Stimulated activated naive CD8-positive, alpha-beta T cell treated with anti-CD3 and anti-CD28 coated beads, Interleukin-15, Interleukin-2, amounts not matched to agents 100 ng/mL and 50 ng/mL, for 24 hours (primary cell): Measurements from ENCODE around the gene PCBP3.

Experiments used
- H3K27ac Mint-ChIP-seq: one replicate; pipeline ENCODE4 v1.8.0; 2021; ENCODE audit warnings: mild to moderate bottlenecking, mixed read lengths
- H3K27me3 Mint-ChIP-seq: one replicate; pipeline ENCODE4 v1.8.0; 2021; ENCODE audit warnings: mixed read lengths
- H3K36me3 Mint-ChIP-seq: one replicate; pipeline ENCODE4 v1.8.0; 2021; ENCODE audit warnings: low read depth, mixed read lengths
- H3K4me1 Mint-ChIP-seq: one replicate; pipeline ENCODE4 v1.8.0; 2021; ENCODE audit warnings: low read depth, mixed read lengths
- H3K4me3 Mint-ChIP-seq: one replicate; pipeline ENCODE4 v1.8.0; 2021; ENCODE audit warnings: mild to moderate bottlenecking, mixed read lengths
- H3K9me3 Mint-ChIP-seq: one replicate; pipeline ENCODE4 v1.8.0; 2021; ENCODE audit warnings: mixed read lengths

Gene PCBP3

GRCh38 chr21:45870851-45871615 lies 227.5 kb downstream of the PCBP3 start:
- Mint-ChIP-seq H3K27ac (no peak overlapping the region), H3K4me1 (no peaks in the 10 kb centered on the region), H3K36me3 (no peaks in the 10 kb centered on the region), H3K9me3 (no peaks in the 10 kb centered on the region), H3K4me3 (no peak overlapping the region), H3K27me3 (peaks cover 3% of the 10 kb centered on the region)

- Mint-ChIP-seq H3K9me3 (no peaks in the 10 kb centered on the region), H3K27me3 (peaks cover 3% of the 10 kb centered on the region), H3K36me3 (no peaks in the 10 kb centered on the region), H3K4me1 (no peaks in the 10 kb centered on the region), H3K4me3 (no peak overlapping the region), H3K27ac (no peak overlapping the region)
These were observed 228.2 kb downstream of the PCBP3 start for GRCh38 chr21:45871616-45872236.

GRCh38 chr21:45872471-45872870 lies 228.9 kb downstream of the PCBP3 start:
- Mint-ChIP-seq H3K9me3 (no peaks in the 10 kb centered on the region), H3K4me3 (no peak overlapping the region), H3K4me1 (no peaks in the 10 kb centered on the region), H3K36me3 (no peaks in the 10 kb centered on the region), H3K27ac (no peak overlapping the region), H3K27me3 (peaks cover 2% of the 10 kb centered on the region)

- Mint-ChIP-seq H3K27me3 (no peaks in the 10 kb centered on the region), H3K27ac (no peak overlapping the region), H3K36me3 (no peaks in the 10 kb centered on the region), H3K4me1 (no peaks in the 10 kb centered on the region), H3K4me3 (no peak overlapping the region), H3K9me3 (no peaks in the 10 kb centered on the region)
These were observed 229.4 kb downstream of the PCBP3 start for GRCh38 chr21:45872902-45873301.

GRCh38 chr21:45873418-45873817 lies 229.9 kb downstream of the PCBP3 start:
- H3K4me1 Mint-ChIP-seq, result no peaks in the 10 kb centered on the region
- H3K27me3 Mint-ChIP-seq, result peaks cover under 1% of the 10 kb centered on the region
- H3K36me3 Mint-ChIP-seq, result no peaks in the 10 kb centered on the region
- no peaks in the 10 kb centered on the region for H3K9me3 Mint-ChIP-seq
- H3K4me3 Mint-ChIP-seq, result no peak overlapping the region
- H3K27ac Mint-ChIP-seq, result no peak overlapping the region

- Mint-ChIP-seq H3K9me3 (no peaks in the 10 kb centered on the region), H3K27ac (no peak overlapping the region), H3K4me3 (no peak overlapping the region), H3K36me3 (no peaks in the 10 kb centered on the region), H3K27me3 (peaks cover 5% of the 10 kb centered on the region), H3K4me1 (no peaks in the 10 kb centered on the region)
These were observed 230.3 kb downstream of the PCBP3 start for GRCh38 chr21:45873866-45874265.

- no peak overlapping the region for H3K27ac Mint-ChIP-seq
- peaks cover 6% of the 10 kb centered on the region for H3K4me1 Mint-ChIP-seq
- H3K27me3 Mint-ChIP-seq, result peaks cover 8% of the 10 kb centered on the region
- no peaks in the 10 kb centered on the region for H3K9me3 Mint-ChIP-seq
- H3K36me3 Mint-ChIP-seq, result no peaks in the 10 kb centered on the region
- no peak overlapping the region for H3K4me3 Mint-ChIP-seq
These were observed 231.3 kb downstream of the PCBP3 start for GRCh38 chr21:45874716-45875415.

- Mint-ChIP-seq H3K36me3 (no peaks in the 10 kb centered on the region), H3K9me3 (no peaks in the 10 kb centered on the region), H3K4me3 (no peak overlapping the region), H3K27me3 (peaks cover 9% of the 10 kb centered on the region), H3K27ac (no peak overlapping the region), H3K4me1 (peaks cover 12% of the 10 kb centered on the region)
These were observed 231.9 kb downstream of the PCBP3 start for GRCh38 chr21:45875416-45875760.

GRCh38 chr21:45875881-45876280 lies 232.4 kb downstream of the PCBP3 start:
- peaks cover 11% of the 10 kb centered on the region for H3K27me3 Mint-ChIP-seq
- H3K27ac Mint-ChIP-seq, result no peak overlapping the region
- no peaks in the 10 kb centered on the region for H3K9me3 Mint-ChIP-seq
- H3K4me1 Mint-ChIP-seq, result peaks cover 17% of the 10 kb centered on the region
- no peaks in the 10 kb centered on the region for H3K36me3 Mint-ChIP-seq
- no peak overlapping the region for H3K4me3 Mint-ChIP-seq

GRCh38 chr21:45876381-45877170 lies 233.1 kb downstream of the PCBP3 start:
- Mint-ChIP-seq H3K4me3 (no peak overlapping the region), H3K27me3 (peaks cover 12% of the 10 kb centered on the region), H3K9me3 (no peaks in the 10 kb centered on the region), H3K36me3 (no peaks in the 10 kb centered on the region), H3K27ac (no peak overlapping the region), H3K4me1 (peaks cover 23% of the 10 kb centered on the region)

- Mint-ChIP-seq H3K36me3 (no peaks in the 10 kb centered on the region), H3K27me3 (peaks cover 15% of the 10 kb centered on the region), H3K4me1 (peaks cover 27% of the 10 kb centered on the region), H3K9me3 (no peaks in the 10 kb centered on the region), H3K4me3 (no peak overlapping the region), H3K27ac (no peak overlapping the region)
These were observed 233.6 kb downstream of the PCBP3 start for GRCh38 chr21:45877171-45877438.

GRCh38 chr21:45877821-45878469 lies 234.4 kb downstream of the PCBP3 start:
- no peak overlapping the region for H3K27ac Mint-ChIP-seq
- H3K36me3 Mint-ChIP-seq, result no peaks in the 10 kb centered on the region
- no peaks in the 10 kb centered on the region for H3K9me3 Mint-ChIP-seq
- H3K4me1 Mint-ChIP-seq, result peaks cover 34% of the 10 kb centered on the region
- no peak overlapping the region for H3K4me3 Mint-ChIP-seq
- peaks cover 18% of the 10 kb centered on the region for H3K27me3 Mint-ChIP-seq

- peaks cover 49% of the 10 kb centered on the region for H3K4me1 Mint-ChIP-seq
- H3K36me3 Mint-ChIP-seq, result peaks cover under 1% of the 10 kb centered on the region
- H3K4me3 Mint-ChIP-seq, result no peak overlapping the region
- H3K27ac Mint-ChIP-seq, result peak overlapping the region; percentile 75
- H3K9me3 Mint-ChIP-seq, result peaks cover 3% of the 10 kb centered on the region
- H3K27me3 Mint-ChIP-seq, result peaks cover 20% of the 10 kb centered on the region
These were observed 236.9 kb downstream of the PCBP3 start for GRCh38 chr21:45880097-45881068.

- Mint-ChIP-seq H3K4me3 (no peak overlapping the region), H3K9me3 (peaks cover 7% of the 10 kb centered on the region)
These were observed 239.1 kb downstream of the PCBP3 start for GRCh38 chr21:45882645-45883044.

More at GRCh38 chr21:45882645-45883044, 239.1 kb downstream of the PCBP3 start:
- Mint-ChIP-seq H3K27me3 (peaks cover 20% of the 10 kb centered on the region), H3K36me3 (peaks cover 4% of the 10 kb centered on the region), H3K27ac (no peak overlapping the region), H3K4me1 (peaks cover 71% of the 10 kb centered on the region)
